ENCODE data around the gene SLC66A2. TPM values are rescaled to one million over a fixed set of nuclear protein-coding genes. Genes with fewer than 3 reads are reported as not detected.

Gene SLC66A2
- total and polyA plus RNA-seq, 2 of the 13 experiments (the other 11 are each of a cell fraction or from before 2014, with no cell fraction given) = 33.5 to 41.9 TPM

- in situ Hi-C loops (cut with HindIII; ENCODE audit: extremely low pct_ligation_motif_present, low pct_unique_long_range_greater_than_20kb) (no loop called here), intact Hi-C loops (cut with micrococcal nuclease; ENCODE audit: unreplicated experiment) (no loop called here)
- no peak for FAIRE-seq
- Histone ChIP-seq H3K27me3 (ENCODE audit: control insufficient read depth in 1 of 2, insufficient read depth in 2 of 2, low read length in 2 of 2) (peaks cover 1 to 38% of the 10 kb centered on the region in 2 experiments; a peak in 4 of 5 replicates), H3K27ac (ENCODE audit: extremely low read length, insufficient read depth, low read length) (no peak overlapping the region), H3K4me2 (ENCODE audit: low read depth, low read length) (peak overlapping the region; percentile 53; the same call in 1 of the 2 replicates), H3K79me2 (ENCODE audit: insufficient read depth, low read length) (no peaks in the 10 kb centered on the region), H4K20me1 (ENCODE audit: insufficient read depth, low read length) (no peaks in the 10 kb centered on the region), H3K4me1 (ENCODE audit: insufficient read depth, low read length) (peaks cover 19% of the 10 kb centered on the region), H3K9ac (ENCODE audit: insufficient read depth, low read depth, low read length) (no peak overlapping the region), H3K9me3 (ENCODE audit: low read length) (no peaks in the 10 kb centered on the region), H2AFZ (ENCODE audit: low read length) (no peak overlapping the region), H3K36me3 (replicated peaks in 1 of 2; ENCODE audit: control insufficient read depth in 1 of 2, insufficient read depth in 2 of 2, low read length in 2 of 2) (no peaks in the 10 kb centered on the region), H3K4me3 (replicated peaks in 1 of 3; ENCODE audit: insufficient read depth in 1 of 3, low read depth in 2 of 3, low read length in 3 of 3) (no peak overlapping the region)
- TF ChIP-seq ZNF512 (CRISPR knock-in tag; IDR thresholded peaks at IDR 0.05) = no peak
- TF ChIP-seq, protein P1, sequence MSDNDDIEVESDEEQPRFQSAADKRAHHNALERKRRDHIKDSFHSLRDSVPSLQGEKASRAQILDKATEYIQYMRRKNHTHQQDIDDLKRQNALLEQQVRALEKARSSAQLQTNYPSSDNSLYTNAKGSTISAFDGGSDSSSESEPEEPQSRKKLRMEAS (IDR thresholded peaks at IDR 0.05) = 0 out of 2 replicates have a peak, but pooled peaks have one; percentile 46
- no peak for TF ChIP-seq MEIS1 (CRISPR knock-in tag; IDR thresholded peaks at IDR 0.05; ENCODE audit: borderline replicate concordance)
- TF ChIP-seq, protein P2, sequence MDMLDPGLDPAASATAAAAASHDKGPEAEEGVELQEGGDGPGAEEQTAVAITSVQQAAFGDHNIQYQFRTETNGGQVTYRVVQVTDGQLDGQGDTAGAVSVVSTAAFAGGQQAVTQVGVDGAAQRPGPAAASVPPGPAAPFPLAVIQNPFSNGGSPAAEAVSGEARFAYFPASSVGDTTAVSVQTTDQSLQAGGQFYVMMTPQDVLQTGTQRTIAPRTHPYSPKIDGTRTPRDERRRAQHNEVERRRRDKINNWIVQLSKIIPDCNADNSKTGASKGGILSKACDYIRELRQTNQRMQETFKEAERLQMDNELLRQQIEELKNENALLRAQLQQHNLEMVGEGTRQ (IDR thresholded peaks at IDR 0.05; ENCODE audit: low read depth, low read length) = peak; percentile 41
- TF ChIP-seq, protein P2 (CRISPR knock-in tag; IDR thresholded peaks at IDR 0.05; ENCODE audit: borderline replicate concordance) = no peak
- TF ChIP-seq JDP2 (CRISPR knock-in tag; IDR thresholded peaks at IDR 0.05; ENCODE audit: borderline replicate concordance) = no peak
- TF ChIP-seq ZNF773 (CRISPR knock-in tag; IDR thresholded peaks at IDR 0.05; ENCODE audit: borderline replicate concordance) = no peak
- TF ChIP-seq SALL1 (CRISPR knock-in tag; IDR thresholded peaks at IDR 0.05) = peak; percentile 48
- POLR2A ChIA-PET = no interaction called here
- BruUV-seq (replicated peaks) = no TSS peak
- peak; percentile 19 for DNase-seq (ENCODE audit: low spot score)
- peak; percentile 15 for ATAC-seq
- WGBS (ENCODE audit: low lambda C conversion rate) = 26% methylated on average over 8 of the region's 14 CpGs
- CTCF ChIA-PET (ENCODE audit: low intra/inter-chr PET ratio, low total read pairs) = no interaction called here
These were observed 94.3 kb downstream of the SLC66A2 start for GRCh38 chr18:79857082-79857671.
